Chondrocyte (in vitro differentiated cells): ENCODE results near the gene ADCY5. TPM values are rescaled to one million over a fixed set of nuclear protein-coding genes. Genes with fewer than 3 reads are reported as not detected.
A peak's percentile ranks its signal among the peaks of the same experiment; 100 is the strongest.

ENCODE experiments used
- DNase-seq: peaks from one replicate; pipeline ENCODE4 v3.0.0; 2021; ENCODE audit warnings: mixed read lengths, low spot score
- H3K27ac Mint-ChIP-seq: one replicate; pipeline ENCODE4 v1.8.0; 2021; ENCODE audit warnings: mild to moderate bottlenecking, moderate library complexity, mixed read lengths; ENCODE audit not compliant: unreplicated experiment
- H3K27me3 Mint-ChIP-seq: 2 replicates; pipeline ENCODE4 v1.8.0; 2021; ENCODE audit warnings: low read depth, mixed read lengths
- H3K36me3 Mint-ChIP-seq: 2 replicates; pipeline ENCODE4 v1.8.0; 2021; ENCODE audit warnings: low read depth, mixed read lengths
- H3K4me1 Mint-ChIP-seq: 2 replicates; pipeline ENCODE4 v1.8.0; 2021; ENCODE audit warnings: low read depth, mild to moderate bottlenecking, mixed read lengths
- H3K4me3 Mint-ChIP-seq: one replicate; pipeline ENCODE4 v1.8.0; 2021; ENCODE audit warnings: mild to moderate bottlenecking, moderate library complexity, mixed read lengths; ENCODE audit not compliant: unreplicated experiment
- H3K9me3 Mint-ChIP-seq: 2 replicates; pipeline ENCODE4 v1.8.0; 2021; ENCODE audit warnings: low read depth, mixed read lengths
- CTCF ChIP-seq: fragments of 200-600 bp; sonication (generic); IDR thresholded peaks from 2 replicates; pipeline ENCODE4 v1.5.0; 2021; ENCODE audit warnings: antibody characterized with exemption, mild to moderate bottlenecking, moderate library complexity
- total RNA-seq: library from RNA; stranded (reverse); gene quantifications from 3 replicates; pipeline ENCODE4 v1.2.1, GENCODE V29; 2021

ADCY5 gene
- total RNA-seq, 1 donor from 2014 or later = 8.0 TPM

- Mint-ChIP-seq H3K27ac (no peak overlapping the region), H3K9me3 (peaks cover 3% of the 10 kb centered on the region), H3K36me3 (peaks cover 10% of the 10 kb centered on the region), H3K27me3 (peaks cover 41% of the 10 kb centered on the region), H3K4me3 (no peak overlapping the region), H3K4me1 (no peaks in the 10 kb centered on the region)
- no peak for DNase-seq
- TF ChIP-seq CTCF = peak; percentile 68
These were observed 83.3 kb downstream of the ADCY5 start for GRCh38 chr3:123365450-123366143.

- TF ChIP-seq CTCF = peak; percentile 27
- Mint-ChIP-seq H3K27ac (no peak overlapping the region), H3K27me3 (peaks cover 59% of the 10 kb centered on the region), H3K36me3 (peaks cover 12% of the 10 kb centered on the region), H3K9me3 (no peaks in the 10 kb centered on the region), H3K4me1 (no peaks in the 10 kb centered on the region), H3K4me3 (no peak overlapping the region)
- no peak for DNase-seq
These were observed 87.8 kb downstream of the ADCY5 start for GRCh38 chr3:123361071-123361470.

DNA sequence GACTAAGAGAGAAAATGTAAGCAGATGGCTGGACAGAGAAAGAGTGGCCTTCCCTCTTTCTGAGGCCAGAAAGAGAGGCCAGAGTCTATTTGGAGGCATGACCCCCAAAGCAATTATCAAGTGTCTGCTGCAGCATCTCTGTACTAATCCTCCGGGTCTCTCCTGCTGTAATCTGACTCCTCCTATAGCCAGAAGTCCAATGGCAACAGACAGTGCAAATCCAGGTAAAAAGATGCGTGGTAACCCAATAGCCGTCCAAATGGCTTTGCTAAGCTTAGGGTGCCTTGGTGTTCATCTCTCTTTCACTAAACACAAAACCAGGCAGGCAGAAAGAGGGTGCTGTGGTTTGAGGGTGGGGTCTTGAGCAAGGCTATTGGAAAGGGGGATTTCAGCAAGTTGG is 91.6 kb downstream of the ADCY5 start:
- Mint-ChIP-seq H3K27me3 (peaks cover 53% of the 10 kb centered on the region), H3K27ac (no peak overlapping the region)
- no peak for TF ChIP-seq CTCF

GRCh38 chr3:123353850-123354233 is 95.0 kb downstream of the ADCY5 start:
- Mint-ChIP-seq H3K9me3 (peaks cover 10% of the 10 kb centered on the region), H3K4me3 (no peak overlapping the region), H3K27ac (peak overlapping the region; percentile 42), H3K4me1 (peaks cover 42% of the 10 kb centered on the region), H3K27me3 (peaks cover 51% of the 10 kb centered on the region), H3K36me3 (peaks cover 17% of the 10 kb centered on the region)
- no peak for TF ChIP-seq CTCF
- no peak for DNase-seq

More for the DNA sequence above, 91.6 kb downstream of the ADCY5 start:
- peaks cover 18% of the 10 kb centered on the region for H3K4me1 Mint-ChIP-seq
- H3K9me3 Mint-ChIP-seq = peaks cover 10% of the 10 kb centered on the region
- H3K4me3 Mint-ChIP-seq = no peak overlapping the region
- DNase-seq = no peak
- peaks cover 16% of the 10 kb centered on the region for H3K36me3 Mint-ChIP-seq

DNA sequence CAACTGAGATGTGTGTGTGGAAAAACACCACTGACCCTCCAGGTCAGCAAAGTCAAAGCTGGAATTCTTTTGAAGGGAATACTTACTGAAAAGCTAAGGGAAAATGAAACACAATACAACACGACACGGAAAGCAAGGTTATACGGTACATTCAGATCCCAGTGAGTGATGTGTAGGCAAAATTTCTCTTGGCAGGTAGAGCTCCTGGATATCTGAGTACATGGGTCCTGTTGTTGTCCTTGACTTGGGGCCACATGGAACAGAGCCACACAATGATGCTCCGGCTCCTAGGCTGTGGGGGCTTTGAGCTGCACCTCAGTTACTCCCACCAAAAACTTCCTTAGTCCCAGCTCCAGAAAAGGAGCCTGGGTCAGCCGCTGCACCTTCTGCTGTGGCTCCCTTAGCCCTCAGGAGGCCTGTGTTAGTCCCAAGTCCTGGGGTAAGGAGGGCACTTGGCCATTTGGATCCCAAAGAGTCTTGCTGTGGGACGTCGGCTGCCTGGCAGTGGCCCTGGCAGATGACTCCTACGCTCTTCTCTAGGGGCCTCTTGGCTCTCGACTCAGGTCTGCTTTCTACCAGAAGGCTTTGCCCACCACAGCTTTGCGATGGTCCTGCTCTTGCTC is 95.6 kb downstream of the ADCY5 start:
- no peak for DNase-seq
- Mint-ChIP-seq H3K9me3 (peaks cover 10% of the 10 kb centered on the region), H3K4me1 (peaks cover 42% of the 10 kb centered on the region), H3K27me3 (peaks cover 50% of the 10 kb centered on the region), H3K4me3 (no peak overlapping the region), H3K27ac (peak overlapping the region; percentile 42), H3K36me3 (peaks cover 20% of the 10 kb centered on the region)
- no peak for TF ChIP-seq CTCF
